Measurements from ENCODE around the gene ADH5. TPM values are rescaled to one million over a fixed set of nuclear protein-coding genes. Genes with fewer than 3 reads are reported as not detected.
"Not testable (repeated sequence)": the region's sequence is repeated elsewhere in the genome, so short reads cannot be mapped to it uniquely, and the experiment has no call there.

ADH5 gene
- total RNA-seq, 2 donors from 2014 or later: 67.4 to 76.3 TPM

GRCh38 chr4:99025506-99025905, 63.1 kb downstream of the ADH5 start:
- TF ChIP-seq CTCF (IDR thresholded peaks at IDR 0.05): no peak
- Histone ChIP-seq H3K27me3 (no peaks in the 10 kb centered on the region), H3K4me1 (peaks cover 0 to 32% of the 10 kb centered on the region in 2 donors), H3K27ac (peak overlapping the region; percentile 3 to 38), H3K4me3 (no peak overlapping the region), H3K36me3 (no peaks in the 10 kb centered on the region), H3K9me3 (peaks cover 4 to 9% of the 10 kb centered on the region in 2 donors)
- DNase-seq (ENCODE audit: low spot score): no peak

- no peak for DNase-seq (ENCODE audit: low spot score)
- H3K36me3 ChIP-seq: no peaks in the 10 kb centered on the region
- H3K4me3 ChIP-seq: no peak overlapping the region
- peaks cover 0 to 32% of the 10 kb centered on the region in 2 donors for H3K4me1 ChIP-seq
- peak in 1 of 2 donors; percentile 36 for TF ChIP-seq CTCF (IDR thresholded peaks at IDR 0.05)
- H3K27ac ChIP-seq: peak overlapping the region; percentile 3 to 38
- H3K9me3 ChIP-seq: peaks cover 4 to 9% of the 10 kb centered on the region in 2 donors
- H3K27me3 ChIP-seq: no peaks in the 10 kb centered on the region
Measured at GRCh38 chr4:99024481-99025275, 63.9 kb downstream of the ADH5 start.

GRCh38 chr4:99023800-99024251, 64.8 kb downstream of the ADH5 start:
- not testable (repeated sequence) for H3K4me3 ChIP-seq; H3K27me3 ChIP-seq; H3K27ac ChIP-seq; DNase-seq (ENCODE audit: low spot score); H3K36me3 ChIP-seq; H3K9me3 ChIP-seq
- peaks cover 0 to 28% of the 10 kb centered on the region in 2 donors for H3K4me1 ChIP-seq

- Histone ChIP-seq H3K36me3 (no peaks in the 10 kb centered on the region), H3K4me3 (no peak overlapping the region), H3K27me3 (no peaks in the 10 kb centered on the region), H3K4me1 (peaks cover 0 to 25% of the 10 kb centered on the region in 2 donors), H3K9me3 (peaks cover 4 to 9% of the 10 kb centered on the region in 2 donors), H3K27ac (no peak overlapping the region)
- no peak for DNase-seq (ENCODE audit: low spot score)
- TF ChIP-seq CTCF (IDR thresholded peaks at IDR 0.05): no peak
Measured at GRCh38 chr4:99022566-99022965, 66.0 kb downstream of the ADH5 start.

GRCh38 chr4:99021386-99021785, 67.2 kb downstream of the ADH5 start:
- Histone ChIP-seq H3K36me3 (no peaks in the 10 kb centered on the region), H3K27ac (no peak overlapping the region), H3K9me3 (peaks cover 4 to 9% of the 10 kb centered on the region in 2 donors), H3K4me3 (no peak overlapping the region), H3K4me1 (peaks cover 0 to 34% of the 10 kb centered on the region in 2 donors), H3K27me3 (no peaks in the 10 kb centered on the region)
- DNase-seq (ENCODE audit: low spot score): no peak
- no peak for TF ChIP-seq CTCF (IDR thresholded peaks at IDR 0.05)

Other genes starting within 250 kb of the ADH5 start
- 10 to 100 TPM; 57.2 to 62.8 TPM for gene EIF4E, start 159.7 kb downstream of the ADH5 start, total RNA-seq
- gene METAP1, start 93.1 kb downstream of the ADH5 start, total RNA-seq: 10 to 100 TPM; 50.3 to 56.2 TPM
- not detected for gene ADH4, start 55.5 kb upstream of the ADH5 start, total RNA-seq
- 1 to 10 TPM in 1 of 2 donors, not detected in 1; 3.6 TPM for gene ADH6, start 130.5 kb upstream of the ADH5 start, total RNA-seq
- not detected for gene ADH1A, start 202.2 kb upstream of the ADH5 start, total RNA-seq
- gene ADH1B, start 232.6 kb upstream of the ADH5 start, total RNA-seq: 100 to 1,000 TPM; 111 to 477 TPM

All from right atrium auricular region (tissue), 2 donors.